CD4-positive, alpha-beta T cell treated with Interleukin-15 for 4 hours (primary cell): ENCODE measurements around the gene NYAP2.

Source experiments
- DNase-seq: peaks from one replicate; pipeline ENCODE4 v3.0.0-alpha.2; 2020; ENCODE audit warnings: low spot score

The NYAP2 gene

GRCh38 chr2:225558399-225559071, 159.0 kb downstream of the NYAP2 start:
- no peak for DNase-seq

- no peak for DNase-seq
These were observed 159.5 kb downstream of the NYAP2 start for GRCh38 chr2:225559072-225559415.

GRCh38 chr2:225566798-225567197, 167.3 kb downstream of the NYAP2 start:
- DNase-seq: no peak

- no peak for DNase-seq
These were observed 170.5 kb downstream of the NYAP2 start for GRCh38 chr2:225569995-225570394.

GRCh38 chr2:225573603-225574002, 174.1 kb downstream of the NYAP2 start:
- no peak for DNase-seq

GRCh38 chr2:225574582-225575138, 175.2 kb downstream of the NYAP2 start:
- DNase-seq: no peak

- no peak for DNase-seq
These were observed 181.6 kb downstream of the NYAP2 start for GRCh38 chr2:225581135-225581534.

- DNase-seq: no peak
These were observed 182.4 kb downstream of the NYAP2 start for GRCh38 chr2:225581906-225582305.

GRCh38 chr2:225582355-225583116, 183.0 kb downstream of the NYAP2 start:
- no peak for DNase-seq

- no peak for DNase-seq
These were observed 185.3 kb downstream of the NYAP2 start for GRCh38 chr2:225584796-225585195.

- DNase-seq: no peak
These were observed 191.4 kb downstream of the NYAP2 start for GRCh38 chr2:225590932-225591331.

GRCh38 chr2:225597911-225598310, 198.4 kb downstream of the NYAP2 start:
- DNase-seq: no peak

GRCh38 chr2:225598426-225598825, 198.9 kb downstream of the NYAP2 start:
- no peak for DNase-seq

- DNase-seq: no peak
These were observed 199.4 kb downstream of the NYAP2 start for GRCh38 chr2:225598897-225599296.

- DNase-seq: no peak
These were observed 200.3 kb downstream of the NYAP2 start for GRCh38 chr2:225599856-225600255.

- no peak for DNase-seq
These were observed 200.9 kb downstream of the NYAP2 start for GRCh38 chr2:225600444-225600843.

- DNase-seq: no peak
These were observed 201.4 kb downstream of the NYAP2 start for GRCh38 chr2:225600865-225601264.

- no peak for DNase-seq
These were observed 202.7 kb downstream of the NYAP2 start for GRCh38 chr2:225602205-225602604.

- no peak for DNase-seq
These were observed 208.6 kb downstream of the NYAP2 start for GRCh38 chr2:225608136-225608535.

- DNase-seq: no peak
These were observed 213.1 kb downstream of the NYAP2 start for GRCh38 chr2:225612636-225613035.

GRCh38 chr2:225614915-225615314, 215.4 kb downstream of the NYAP2 start:
- DNase-seq: no peak

GRCh38 chr2:225615514-225615913, 216.0 kb downstream of the NYAP2 start:
- DNase-seq: no peak

GRCh38 chr2:225616372-225616771, 216.9 kb downstream of the NYAP2 start:
- DNase-seq: no peak
